GM12878 (cell line): Measurements from ENCODE around the gene GTPBP1. TPM values are rescaled to one million over a fixed set of nuclear protein-coding genes. Genes with fewer than 3 reads are reported as not detected.

Experiments
- ATF3 ChIP-seq: IDR thresholded peaks from 2 replicates; pipeline ENCODE4 v1.6.1; 2011; ENCODE audit warnings: low read depth, mild to moderate bottlenecking, low read length, moderate library complexity, borderline replicate concordance; ENCODE audit errors: extremely low read depth
- BCLAF1 ChIP-seq: fragments of 450-650 bp; IDR thresholded peaks from 2 replicates; pipeline ENCODE4 v1.6.1; 2017; ENCODE audit warnings: antibody characterized with exemption, mild to moderate bottlenecking, moderate library complexity
- CREM ChIP-seq: IDR thresholded peaks from 2 replicates; pipeline ENCODE4 v1.6.1; 2014; ENCODE audit warnings: antibody characterized with exemption, low read depth
- JUNB ChIP-seq: IDR thresholded peaks from 2 replicates; pipeline ENCODE4 v1.6.1; 2016; ENCODE audit warnings: antibody characterized with exemption, mild to moderate bottlenecking
- MLLT1 ChIP-seq: fragments of 450-650 bp; IDR thresholded peaks from 2 replicates; pipeline ENCODE4 v1.6.1; 2016; ENCODE audit warnings: mild to moderate bottlenecking
- MTA2 ChIP-seq: fragments of 450-650 bp; IDR thresholded peaks from 2 replicates; pipeline ENCODE4 v1.6.1; 2016; ENCODE audit warnings: low read depth, mild to moderate bottlenecking, moderate library complexity
- MYB ChIP-seq: fragments of 150-350 bp; IDR thresholded peaks from 2 replicates; pipeline ENCODE4 v1.6.1; 2014; ENCODE audit warnings: mild to moderate bottlenecking, low read depth, low read length, borderline replicate concordance
- NR2C2 ChIP-seq: IDR thresholded peaks from 2 replicates; pipeline ENCODE4 v1.6.1; 2011; ENCODE audit warnings: borderline replicate concordance, low read depth; ENCODE audit not compliant: control insufficient read depth, insufficient read length
- PRDM15 ChIP-seq: fragments of 450-650 bp; formaldehyde crosslinking; IDR thresholded peaks from 2 replicates; pipeline ENCODE4 v1.4.0; 2020; ENCODE audit warnings: mild to moderate bottlenecking, moderate library complexity
- SREBF1 ChIP-seq: IDR thresholded peaks from 2 replicates; pipeline ENCODE4 v1.6.1; 2012; ENCODE audit warnings: mild to moderate bottlenecking, low read length
- SREBF2 ChIP-seq: IDR thresholded peaks from 2 replicates; pipeline ENCODE4 v1.6.1; 2012; ENCODE audit warnings: mild to moderate bottlenecking, low read length
- STAT1 ChIP-seq: fragments of 450-650 bp; conservative IDR thresholded peaks from 2 replicates; pipeline ENCODE4 v1.6.1; 2014; ENCODE audit warnings: antibody characterized with exemption, mild to moderate bottlenecking
- SUZ12 ChIP-seq: fragments of 200-600 bp; sonication (generic); IDR thresholded peaks from one replicate; pipeline ENCODE4 v1.6.1; 2018; ENCODE audit warnings: antibody characterized with exemption, mild to moderate bottlenecking; ENCODE audit not compliant: unreplicated experiment
- TCF12 ChIP-seq: IDR thresholded peaks from 2 replicates; pipeline ENCODE4 v1.6.1; 2011; ENCODE audit warnings: low read depth, mild to moderate bottlenecking, low read length
- TCF3 ChIP-seq: IDR thresholded peaks from 2 replicates; pipeline ENCODE4 v1.6.1; 2012; ENCODE audit warnings: low read depth, mild to moderate bottlenecking, low read length, borderline replicate concordance; ENCODE audit not compliant: insufficient read depth
- ZBED1 ChIP-seq: IDR thresholded peaks from 2 replicates; pipeline ENCODE4 v1.6.1; 2016; ENCODE audit warnings: borderline replicate concordance
- ZSCAN29 ChIP-seq: fragments of 450-650 bp; IDR thresholded peaks from 2 replicates; pipeline ENCODE4 v1.6.1; 2017; ENCODE audit warnings: mild to moderate bottlenecking, moderate library complexity
- ZZZ3 ChIP-seq: IDR thresholded peaks from 2 replicates; pipeline ENCODE4 v1.6.1; 2011; ENCODE audit warnings: low read depth; ENCODE audit not compliant: control insufficient read depth, insufficient read length
- polyA plus RNA-seq, 11 experiments: library from polyadenylated mRNA; depleted of rRNA in 4 of 11; unstranded in 6 of 11; stranded (reverse) in 5 of 11; fragments of >200 nt; fragmentation: Nextera tagmentation in 4 of 11; fragmentation: Illumina TruSeq in 1 of 11; extraction: Ambion mirVana in 4 of 11; extraction: Trizol in 1 of 11; gene quantifications; 1 replicate in 1 of 11; 2 replicates in 10 of 11; pipeline versions ENCODE4 v1.2.1 to v1.2.3, GENCODE V29; 2011 to 2016; ENCODE audit warnings: inconsistent platforms in 2 of 11, missing spikeins in 2 of 11, low read depth in 1 of 11
- total RNA-seq, 4 experiments: library from RNA; depleted of rRNA in 3 of 4; stranded (reverse); fragments of >200 nt in 3 of 4; fragmentation: Illumina TruSeq in 1 of 4; extraction: Trizol in 1 of 4; gene quantifications; 2 replicates each; pipeline versions ENCODE4 v1.2.1 to v1.2.3, GENCODE V29; 2013 to 2021

Gene GTPBP1
- total and polyA plus RNA-seq, 10 of the 15 experiments (the other 5 are each of a cell fraction or from before 2014, with no cell fraction given): 0.89 to 63.1 (median 34.2) TPM

- no peak for TF ChIP-seq PRDM15 (CRISPR knock-in tag)
- no peak for TF ChIP-seq NR2C2
- no peak for TF ChIP-seq BCLAF1
- TF ChIP-seq MYB: no peak
- no peak for TF ChIP-seq ATF3
- no peak; the same call in 1 of the 2 replicates for TF ChIP-seq STAT1
- TF ChIP-seq ZZZ3: no peak
- TF ChIP-seq MTA2: peak; percentile 59; the same call in 1 of the 2 replicates
- no peak for TF ChIP-seq SREBF2
- no peak for TF ChIP-seq JUNB
- TF ChIP-seq ZBED1: no peak
- peak; percentile 56 for TF ChIP-seq MLLT1
- TF ChIP-seq TCF3: peak; percentile 78; the same call in 1 of the 2 replicates
- no peak for TF ChIP-seq CREM
- no peak for TF ChIP-seq SREBF1
- TF ChIP-seq SUZ12: no peak
- TF ChIP-seq TCF12: peak; percentile 75
- no peak for TF ChIP-seq ZSCAN29
Measured at GRCh38 chr22:38751422-38752346, 45.9 kb downstream of the GTPBP1 start (continued).
